HG03469 (cell line): ENCODE data around the gene RHBDD1.

Source experiments
- ATAC-seq: cut with Tn5 transposase; IDR thresholded peaks from one replicate; pipeline ENCODE4 v1.9.1; 2021; ENCODE audit warnings: mild to moderate bottlenecking, moderate library complexity, moderate number of reproducible peaks; ENCODE audit not compliant: unreplicated experiment

RHBDD1 gene, protein sequence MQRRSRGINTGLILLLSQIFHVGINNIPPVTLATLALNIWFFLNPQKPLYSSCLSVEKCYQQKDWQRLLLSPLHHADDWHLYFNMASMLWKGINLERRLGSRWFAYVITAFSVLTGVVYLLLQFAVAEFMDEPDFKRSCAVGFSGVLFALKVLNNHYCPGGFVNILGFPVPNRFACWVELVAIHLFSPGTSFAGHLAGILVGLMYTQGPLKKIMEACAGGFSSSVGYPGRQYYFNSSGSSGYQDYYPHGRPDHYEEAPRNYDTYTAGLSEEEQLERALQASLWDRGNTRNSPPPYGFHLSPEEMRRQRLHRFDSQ

DNA sequence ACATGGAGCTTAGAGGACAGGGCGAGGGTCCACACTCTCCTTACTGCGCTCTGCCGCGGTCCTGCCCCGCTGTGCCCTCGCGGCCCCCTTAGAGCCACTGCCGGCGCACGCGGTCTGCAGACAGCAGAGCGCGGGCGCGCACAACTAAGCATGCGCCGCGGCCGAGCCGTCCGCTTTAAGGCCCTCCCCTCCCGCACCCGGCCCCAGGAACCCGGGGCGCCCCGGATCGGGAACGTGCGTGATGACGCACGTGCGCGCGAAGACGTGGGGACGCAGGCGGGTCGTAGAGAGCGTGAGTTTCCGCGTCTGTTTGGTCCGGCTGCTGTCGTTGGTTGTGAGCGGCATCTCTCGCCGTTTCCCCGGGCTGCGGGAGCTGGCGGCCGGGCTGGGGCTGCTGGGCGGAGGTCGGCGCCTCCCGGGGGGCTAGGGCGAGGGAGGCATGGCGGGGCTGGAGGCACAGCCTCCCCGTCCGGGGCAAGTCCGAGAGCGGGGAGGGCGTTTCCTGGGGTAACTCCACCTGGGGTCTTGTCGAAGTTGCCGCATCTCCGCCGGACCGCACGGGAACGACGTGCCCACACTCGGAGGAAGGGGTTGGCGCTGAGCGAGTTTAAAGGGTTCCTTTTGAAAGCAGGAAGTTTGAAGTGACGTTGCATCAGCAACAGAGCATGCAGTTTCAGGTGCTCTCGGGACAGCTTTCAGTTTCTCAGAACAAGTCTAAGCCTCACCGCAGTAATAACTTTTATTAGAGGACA, at the start of gene RHBDD1:
TSS of gene RHBDD1 (plus strand) at position 259 of the 752 bp plus-strand sequence. CDS start 28,640 bp downstream, outside the sequence.
- ATAC-seq = peak; percentile 78

GRCh38 chr2:226788064-226788463, 47.8 kb upstream of the RHBDD1 start:
- ATAC-seq = no peak

DNA sequence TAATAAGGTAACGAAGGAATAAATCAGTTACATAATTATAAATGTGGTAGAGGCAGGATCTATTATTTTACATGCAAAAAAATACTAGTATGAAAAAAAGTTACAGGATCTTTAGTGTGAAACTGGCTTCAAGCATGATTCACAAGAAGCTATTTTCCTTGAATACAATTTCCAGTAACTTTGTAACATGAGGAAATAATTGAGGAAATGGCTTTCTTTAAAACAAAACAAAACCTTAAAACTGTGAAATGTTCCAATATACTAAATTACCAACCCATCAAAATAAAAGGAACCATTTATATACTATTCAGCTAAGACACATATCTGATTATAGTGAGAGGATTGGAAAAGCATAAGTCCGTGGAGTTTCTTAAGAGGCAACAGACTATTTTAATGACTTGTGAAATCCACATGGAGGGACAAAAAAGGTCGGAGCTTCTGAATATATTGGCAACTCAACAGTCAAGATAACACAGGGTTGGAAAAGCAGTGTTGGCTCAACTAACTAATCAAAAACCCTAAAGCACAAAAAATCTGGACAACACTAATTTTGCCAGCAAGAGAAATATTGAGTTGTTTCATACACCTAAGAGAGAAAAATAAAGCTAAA, 46.9 kb upstream of the RHBDD1 start:
- ATAC-seq = no peak

DNA sequence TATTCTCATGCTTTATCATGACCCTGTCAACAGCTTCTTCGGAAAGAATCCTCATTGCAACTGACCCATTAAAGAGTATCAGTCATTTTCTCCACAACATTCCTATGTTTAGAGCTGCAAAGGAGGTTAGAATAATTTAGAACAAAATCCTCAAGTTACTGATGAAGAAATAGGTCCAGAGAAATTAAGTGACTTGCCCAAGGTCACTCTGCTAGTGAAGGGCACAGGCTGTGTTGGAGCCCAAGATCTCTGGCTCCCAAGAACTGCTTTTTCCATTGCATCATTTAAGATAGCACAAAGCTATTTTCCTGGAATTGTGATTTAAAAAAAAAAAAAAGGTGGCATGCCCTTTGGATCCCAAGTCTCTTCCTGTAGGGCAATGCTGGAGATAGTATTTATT, 45.8 kb upstream of the RHBDD1 start:
- no peak for ATAC-seq

GRCh38 chr2:226790431-226790830, 45.4 kb upstream of the RHBDD1 start:
- no peak for ATAC-seq

DNA sequence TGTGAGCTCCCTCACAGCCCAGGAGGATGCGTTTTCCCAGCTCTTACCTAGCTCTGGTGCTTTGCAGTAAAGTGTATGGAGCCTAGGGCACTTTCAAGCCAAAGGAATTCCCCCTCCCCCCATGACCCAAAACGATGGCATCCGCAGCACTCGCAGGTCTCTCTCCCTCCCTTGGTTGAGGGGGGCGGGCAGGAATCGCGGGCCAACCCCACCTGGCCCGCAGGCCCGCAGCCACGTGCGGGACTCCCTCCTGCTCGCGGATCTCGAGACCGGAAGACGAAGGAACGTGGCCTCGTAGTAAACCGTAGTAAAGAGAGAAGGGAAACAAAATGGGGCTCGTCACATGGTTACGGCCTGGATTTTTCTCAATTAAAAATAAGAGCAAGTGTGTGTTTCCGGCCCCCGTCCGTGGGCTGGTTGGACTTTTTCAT, 44.8 kb upstream of the RHBDD1 start:
- ATAC-seq = peak; percentile 33

DNA sequence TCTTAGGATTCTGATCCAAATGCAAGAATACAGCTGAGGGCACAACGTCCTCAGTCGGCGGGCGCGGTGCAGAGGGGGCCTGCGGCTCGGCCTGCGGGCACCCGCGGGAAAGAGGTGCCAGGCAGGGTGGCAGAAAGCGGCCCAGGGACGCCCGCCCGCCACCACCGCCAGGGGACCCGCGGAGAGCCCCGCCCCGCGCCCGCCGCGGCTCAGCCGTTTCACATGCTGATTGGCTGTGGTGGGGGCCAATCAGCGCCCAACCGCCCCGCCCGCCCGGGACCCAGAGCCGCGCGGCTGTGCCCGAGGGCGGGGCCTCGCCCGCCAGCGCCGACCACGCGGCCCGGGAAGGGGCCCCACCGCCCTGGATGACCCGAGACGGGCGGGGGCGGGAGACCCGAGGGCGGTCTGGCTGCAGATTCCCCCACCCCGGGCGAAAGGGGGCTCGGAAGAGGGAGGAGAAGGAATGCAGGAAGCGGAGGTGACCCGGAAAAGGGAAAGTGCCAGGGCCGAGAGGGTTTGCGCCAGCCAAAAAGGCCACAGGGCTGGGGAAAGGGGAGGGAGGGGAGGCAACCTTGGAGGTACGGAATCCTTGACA, 44.3 kb upstream of the RHBDD1 start:
- peak; percentile 95 for ATAC-seq

DNA sequence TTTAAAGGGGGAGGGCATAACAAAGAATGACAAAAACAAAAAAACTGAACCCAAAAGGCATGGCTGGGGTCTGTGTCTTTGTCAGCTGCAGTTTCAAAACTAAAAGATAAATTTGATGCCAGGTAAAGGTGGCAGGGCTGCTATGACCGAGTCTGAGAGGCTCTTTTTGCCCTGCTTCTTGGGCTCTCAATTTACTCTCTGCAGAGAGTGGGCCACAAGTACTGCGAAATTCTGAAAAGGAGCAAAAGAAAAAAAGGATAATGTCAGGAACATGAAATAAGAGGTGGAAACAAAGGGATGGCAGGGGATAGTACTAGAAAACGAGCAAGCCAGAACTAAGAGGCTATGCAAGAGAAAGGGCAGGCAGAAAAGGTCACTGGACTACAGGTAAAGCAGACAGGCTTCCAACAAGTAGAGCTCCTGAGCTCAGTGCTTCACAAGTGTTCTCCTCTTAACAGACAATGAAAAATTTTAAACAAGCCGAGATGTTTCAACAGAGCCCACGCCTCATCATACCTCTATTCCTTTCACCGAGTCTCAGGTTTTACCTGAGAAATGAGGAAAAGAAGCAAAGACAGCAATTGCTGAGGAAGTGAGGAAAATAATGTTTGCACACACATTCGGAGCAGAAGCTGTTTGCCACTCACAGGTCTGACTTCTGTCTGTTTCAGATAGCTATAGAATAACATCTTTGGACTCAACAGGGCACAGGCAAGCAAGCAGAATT, 43.5 kb upstream of the RHBDD1 start:
- ATAC-seq = no peak

GRCh38 chr2:226793646-226794045, 42.2 kb upstream of the RHBDD1 start:
- ATAC-seq = no peak

DNA sequence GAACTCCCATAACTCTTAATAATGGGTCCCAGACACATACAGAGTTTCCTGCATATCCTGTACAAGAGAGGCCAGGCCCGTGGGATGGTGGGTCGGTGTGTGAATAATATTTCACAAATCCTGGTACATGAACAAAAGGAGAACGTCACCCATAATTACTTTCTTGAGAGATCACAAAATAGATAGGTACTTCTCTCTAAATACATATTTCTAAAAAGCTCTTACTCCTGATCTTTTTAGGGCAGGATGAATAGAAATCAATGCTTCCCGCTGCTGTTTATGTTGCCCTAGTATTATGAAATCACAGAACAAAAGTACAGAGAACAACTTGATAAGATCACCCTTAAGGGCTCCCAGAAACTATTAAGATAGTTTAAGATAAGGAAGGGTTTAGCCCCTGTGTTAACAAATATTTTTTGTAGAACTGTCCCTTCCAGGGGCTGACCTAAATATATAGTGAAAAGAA, 41.6 kb upstream of the RHBDD1 start:
- no peak for ATAC-seq

DNA sequence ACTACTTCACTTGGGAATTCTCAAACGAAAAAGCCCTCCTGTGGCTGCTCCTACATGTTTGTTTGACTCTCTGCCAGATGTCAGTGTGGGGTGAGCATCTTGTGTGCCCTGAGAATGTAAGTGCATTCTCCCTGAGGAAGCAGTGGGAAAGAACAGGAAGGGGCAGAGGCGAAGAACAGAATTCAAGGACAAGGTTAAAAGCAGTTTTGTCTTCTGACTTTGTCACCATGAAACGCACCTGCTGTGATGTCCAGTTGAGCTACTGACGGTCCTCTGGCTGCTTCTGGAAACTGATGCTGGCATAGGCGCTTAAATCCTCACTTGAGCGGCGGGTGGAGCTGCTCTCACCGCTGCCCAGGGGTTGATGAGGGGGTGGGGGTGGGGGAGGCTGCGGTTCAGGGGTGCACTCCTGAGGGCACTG, 41.1 kb upstream of the RHBDD1 start:
- ATAC-seq = no peak

- ATAC-seq = no peak
These were observed 40.4 kb upstream of the RHBDD1 start for GRCh38 chr2:226795281-226796011.

DNA sequence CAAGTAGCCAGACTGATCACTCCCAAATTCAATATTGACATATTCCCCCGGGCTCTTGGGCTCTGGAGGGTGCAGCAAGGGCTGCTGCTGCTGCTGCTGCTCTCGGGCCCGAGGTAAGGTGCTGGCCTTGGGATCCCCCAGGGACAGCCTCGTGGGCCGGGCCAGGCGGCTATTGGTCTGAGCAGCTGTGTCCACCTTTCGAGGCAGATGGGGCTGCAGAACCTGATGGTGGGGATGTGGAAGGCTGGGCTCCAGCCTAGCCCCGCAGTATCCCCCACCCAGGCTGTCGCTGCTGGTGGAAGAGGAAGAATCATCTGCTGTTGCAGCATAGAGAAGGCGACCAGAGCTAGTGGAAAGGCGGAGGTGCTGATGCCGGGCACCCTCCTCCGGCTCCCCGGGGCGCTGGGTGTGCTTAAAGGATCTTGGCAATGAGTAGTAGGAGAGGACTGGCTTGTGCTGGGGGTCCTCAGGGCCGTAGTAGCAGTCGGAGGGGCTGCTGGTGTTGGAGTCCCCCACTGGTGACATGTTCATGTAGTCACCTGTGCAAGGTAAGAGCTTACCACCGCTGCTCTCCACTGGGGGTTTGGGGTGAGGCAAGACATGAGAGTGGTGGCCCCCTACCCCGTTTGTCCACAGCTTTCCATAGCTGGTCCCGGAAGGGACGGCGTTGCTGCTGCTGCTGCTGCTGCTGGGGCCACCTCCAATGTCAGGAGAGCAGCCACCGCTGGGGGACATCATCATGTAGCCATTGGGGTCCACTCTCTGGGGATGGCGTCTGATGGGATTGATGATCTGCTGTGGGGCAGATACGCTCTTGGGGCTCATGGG, 39.6 kb upstream of the RHBDD1 start:
- ATAC-seq = no peak

- no peak for ATAC-seq
These were observed 39.0 kb upstream of the RHBDD1 start for GRCh38 chr2:226796840-226797288.

- no peak for ATAC-seq
These were observed 38.4 kb upstream of the RHBDD1 start for GRCh38 chr2:226797289-226797988.

GRCh38 chr2:226797989-226798421, 37.8 kb upstream of the RHBDD1 start:
- ATAC-seq = no peak

DNA sequence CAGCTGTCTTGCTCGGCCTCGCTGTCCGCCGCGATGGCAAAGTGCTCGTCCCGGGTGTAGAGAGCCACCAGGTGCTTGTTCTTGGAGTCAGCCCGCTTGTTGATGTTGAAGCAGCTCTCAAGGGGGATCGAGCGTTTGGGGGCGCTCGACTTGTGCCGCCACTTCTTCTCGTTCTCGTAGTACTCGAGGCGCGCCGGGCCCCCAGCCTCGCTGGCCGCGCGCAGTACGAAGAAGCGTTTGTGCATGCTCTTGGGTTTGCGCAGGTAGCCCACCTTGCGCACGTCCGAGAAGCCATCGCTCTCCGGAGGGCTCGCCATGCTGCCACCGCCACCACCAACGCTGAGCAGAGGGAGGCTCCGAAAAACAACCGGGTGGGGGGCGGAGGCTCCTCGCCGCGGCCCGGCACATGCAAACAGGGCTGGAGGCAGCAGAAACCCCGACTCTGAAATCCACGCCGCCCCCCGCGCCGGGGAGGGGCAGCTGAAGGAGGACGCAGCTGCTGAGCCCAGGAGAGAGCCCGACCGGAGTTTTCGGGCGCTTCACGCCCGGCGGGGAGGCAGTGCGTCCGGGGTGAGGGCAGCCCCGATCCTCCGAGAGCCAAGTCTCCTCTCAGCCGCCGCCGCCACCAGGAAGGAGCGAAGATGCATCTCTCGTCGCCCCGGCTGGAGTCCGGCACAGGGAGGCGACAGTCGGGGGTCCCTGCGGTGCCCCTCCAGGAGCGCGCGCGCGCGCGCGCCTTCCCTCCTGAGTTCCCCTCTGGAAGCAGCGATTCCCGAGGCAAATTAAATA, 37.2 kb upstream of the RHBDD1 start:
- peak; percentile 17 for ATAC-seq
